DND-41 (cell line): Measurements from ENCODE around the gene ACMSD.

Experiments
- EZH2 ChIP-seq: IDR thresholded peaks from 3 replicates; pipeline ENCODE4 v1.6.1; 2012; ENCODE audit warnings: borderline replicate concordance, low read depth, mild to moderate bottlenecking, moderate library complexity, low read length, inconsistent platforms; ENCODE audit not compliant: severe bottlenecking
- TF ChIP-seq, protein P1 (sequence below): IDR thresholded peaks from 2 replicates; pipeline ENCODE4 v1.5.1; 2012; ENCODE audit warnings: borderline replicate concordance, low read length, moderate library complexity, mild to moderate bottlenecking; ENCODE audit not compliant: poor library complexity, severe bottlenecking; ENCODE audit errors: extremely low read depth

DNA sequence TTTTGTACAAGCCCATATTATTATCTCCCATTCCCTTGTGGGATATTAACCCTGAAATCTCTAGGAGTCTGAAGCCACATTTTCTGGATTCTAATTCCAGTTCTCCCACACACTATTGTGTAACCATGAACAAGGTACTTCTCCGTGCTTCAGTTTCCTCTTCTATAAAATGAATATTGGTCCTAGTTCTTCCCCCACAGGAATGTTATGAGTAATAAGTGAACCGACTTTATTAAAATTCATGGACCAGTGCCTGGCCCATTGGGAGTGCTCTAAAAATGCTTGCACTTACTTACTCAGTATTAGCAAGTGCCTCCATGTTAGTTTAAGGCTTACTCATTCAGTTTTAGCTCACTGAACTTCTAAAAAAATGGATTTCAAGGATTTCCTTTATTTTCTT is 1.4 kb upstream of the ACMSD start:
- TF ChIP-seq, protein P1, sequence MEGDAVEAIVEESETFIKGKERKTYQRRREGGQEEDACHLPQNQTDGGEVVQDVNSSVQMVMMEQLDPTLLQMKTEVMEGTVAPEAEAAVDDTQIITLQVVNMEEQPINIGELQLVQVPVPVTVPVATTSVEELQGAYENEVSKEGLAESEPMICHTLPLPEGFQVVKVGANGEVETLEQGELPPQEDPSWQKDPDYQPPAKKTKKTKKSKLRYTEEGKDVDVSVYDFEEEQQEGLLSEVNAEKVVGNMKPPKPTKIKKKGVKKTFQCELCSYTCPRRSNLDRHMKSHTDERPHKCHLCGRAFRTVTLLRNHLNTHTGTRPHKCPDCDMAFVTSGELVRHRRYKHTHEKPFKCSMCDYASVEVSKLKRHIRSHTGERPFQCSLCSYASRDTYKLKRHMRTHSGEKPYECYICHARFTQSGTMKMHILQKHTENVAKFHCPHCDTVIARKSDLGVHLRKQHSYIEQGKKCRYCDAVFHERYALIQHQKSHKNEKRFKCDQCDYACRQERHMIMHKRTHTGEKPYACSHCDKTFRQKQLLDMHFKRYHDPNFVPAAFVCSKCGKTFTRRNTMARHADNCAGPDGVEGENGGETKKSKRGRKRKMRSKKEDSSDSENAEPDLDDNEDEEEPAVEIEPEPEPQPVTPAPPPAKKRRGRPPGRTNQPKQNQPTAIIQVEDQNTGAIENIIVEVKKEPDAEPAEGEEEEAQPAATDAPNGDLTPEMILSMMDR: no peak
- no peak for TF ChIP-seq EZH2
